Measurements from ENCODE around the gene ACADVL.

Gene ACADVL

DNA sequence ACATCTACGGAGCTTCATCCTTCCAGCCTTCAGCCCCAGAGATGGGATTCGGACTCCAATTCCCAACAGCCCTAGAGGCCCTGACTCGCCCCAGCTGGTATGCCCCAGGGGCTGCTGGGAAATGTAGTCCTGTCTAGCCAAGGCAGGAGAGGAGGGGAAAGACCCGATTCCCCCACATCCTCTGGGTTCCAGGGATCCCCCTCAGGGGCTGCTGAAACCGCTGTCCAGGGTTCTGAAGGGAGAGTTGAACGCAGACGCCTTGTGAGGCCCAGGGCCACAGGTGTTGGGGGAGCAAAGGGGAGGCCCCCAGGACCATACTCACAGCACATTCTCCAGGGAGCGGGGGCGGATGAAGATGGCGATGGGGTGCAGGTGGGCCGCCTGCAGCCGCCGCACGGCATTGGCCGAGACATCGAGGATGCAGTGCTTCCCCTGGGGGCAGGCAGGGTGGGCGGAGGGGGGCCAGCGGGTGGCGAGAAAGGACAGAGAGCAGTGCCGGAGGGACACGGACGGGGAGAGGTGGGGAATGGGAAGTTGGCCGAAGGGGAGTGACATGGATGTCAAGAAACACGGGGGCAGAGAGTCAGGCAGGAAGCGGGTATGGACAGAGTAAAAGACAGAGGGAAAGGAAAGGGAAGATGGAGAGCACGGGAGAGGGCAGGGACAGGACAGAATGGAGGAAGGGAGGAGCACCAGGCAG is 28.0 kb upstream of the ACADVL start:
- peak; percentile 33 for DNase-seq

DNA sequence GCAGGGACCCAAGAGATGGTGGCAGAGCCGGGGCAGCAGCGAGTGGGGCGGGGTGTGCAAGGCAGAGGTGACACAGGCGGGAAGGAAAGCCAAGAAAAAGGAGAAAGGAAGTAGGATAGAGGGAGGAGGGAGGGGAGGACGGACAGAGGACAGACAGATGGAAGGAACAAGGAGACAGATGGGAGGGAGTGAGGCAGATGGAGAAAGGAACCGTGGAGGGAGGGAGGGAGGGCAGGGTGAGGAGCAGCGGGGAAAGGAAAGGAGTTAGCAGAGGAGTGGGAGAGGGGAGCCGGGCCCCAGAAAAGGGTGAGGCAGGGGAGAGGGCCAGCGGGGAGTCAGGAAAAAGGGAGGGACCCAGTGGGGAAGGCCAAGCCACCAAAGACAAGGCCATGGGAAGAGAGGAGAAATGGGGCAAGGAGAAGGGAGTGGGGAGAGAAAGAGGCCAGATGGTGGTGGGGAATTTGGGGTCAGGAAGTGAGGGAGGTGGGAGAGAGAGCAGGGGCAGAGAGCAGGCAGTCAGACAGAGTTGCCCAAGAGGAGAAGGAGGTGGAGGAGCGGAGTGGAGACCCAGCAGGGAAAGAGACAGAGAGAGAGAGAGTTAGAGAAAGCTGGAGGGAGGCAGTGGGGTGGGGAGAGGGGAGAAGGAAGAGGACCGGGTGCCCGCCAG is 27.3 kb upstream of the ACADVL start:
- DNase-seq = no peak

GRCh38 chr17:7195971-7196370 is 23.8 kb upstream of the ACADVL start:
- no peak for DNase-seq

DNA sequence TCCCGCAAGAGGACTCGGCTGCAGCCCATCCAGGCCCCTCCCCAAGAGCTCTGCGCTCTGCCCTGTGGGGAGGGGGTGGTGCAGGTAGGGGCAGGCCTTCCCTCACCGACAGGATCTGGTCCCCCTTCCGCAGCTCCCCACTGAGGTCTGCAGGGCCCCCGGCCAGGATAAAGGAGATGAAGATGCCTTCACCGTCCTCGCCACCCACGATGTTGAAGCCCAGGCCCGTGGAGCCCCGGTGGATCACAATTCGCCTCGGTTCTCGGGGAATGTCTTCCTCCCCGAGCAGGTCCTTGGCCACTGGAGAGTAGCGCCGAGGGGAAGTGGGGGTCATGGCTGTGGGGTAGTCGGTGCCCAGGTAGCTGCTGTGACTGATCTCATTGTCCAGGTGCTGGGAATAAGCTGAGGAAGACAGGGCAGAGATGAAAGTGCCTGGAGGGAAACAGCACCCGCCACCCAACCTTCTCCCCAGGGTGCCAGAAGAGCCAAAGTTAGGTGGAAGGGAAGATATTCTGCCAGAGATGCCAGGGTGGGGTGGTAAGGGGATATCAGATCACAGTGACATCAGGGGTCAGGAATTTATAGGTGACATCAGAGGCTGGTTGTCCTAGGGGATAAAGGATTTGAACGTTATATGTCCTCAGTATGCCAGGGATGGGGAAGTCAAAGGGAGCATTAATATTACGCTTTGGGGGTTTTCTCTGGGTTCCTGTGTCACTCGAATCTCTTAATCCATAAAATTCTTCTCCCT is 22.9 kb upstream of the ACADVL start:
- DNase-seq = no peak

DNA sequence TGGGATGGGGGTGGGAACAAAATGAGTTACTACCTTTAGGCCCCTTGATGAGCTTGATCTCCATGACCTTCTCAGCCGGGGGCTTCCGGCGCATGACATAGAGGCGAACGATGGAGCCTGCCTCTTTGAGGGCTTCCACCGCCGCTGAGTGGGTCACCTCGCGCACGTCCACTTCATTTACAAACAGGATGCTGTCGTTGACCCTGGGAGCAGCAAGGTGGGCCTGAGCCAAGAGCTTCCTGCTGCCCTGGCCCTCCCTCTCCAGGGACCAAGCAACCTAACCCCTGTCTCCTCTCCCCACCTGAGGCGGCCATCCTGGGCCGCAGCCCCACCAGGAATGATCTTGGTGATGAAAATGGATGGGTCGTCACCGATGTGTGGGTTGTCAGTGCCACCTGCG is 16.3 kb upstream of the ACADVL start:
- no peak for DNase-seq

DNA sequence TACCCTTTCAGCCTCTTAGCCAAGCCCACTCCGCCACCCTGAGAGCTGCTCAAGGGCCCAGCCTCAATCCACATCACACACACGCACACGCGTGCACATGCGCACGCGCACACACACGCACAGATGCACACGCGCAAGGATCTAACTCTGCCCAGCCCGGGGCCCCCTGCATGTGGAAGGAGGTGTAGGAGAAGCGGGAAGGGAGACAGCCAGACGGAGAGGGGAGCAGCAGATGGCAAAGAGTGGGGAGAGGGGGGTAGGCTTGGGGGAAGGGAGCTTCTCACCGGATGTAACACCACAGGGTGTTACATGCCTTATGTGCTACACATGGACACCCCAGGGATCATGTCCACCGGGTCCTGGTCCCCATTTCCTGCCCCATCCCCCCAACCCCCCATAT is 15.4 kb upstream of the ACADVL start:
- DNase-seq = no peak

DNA sequence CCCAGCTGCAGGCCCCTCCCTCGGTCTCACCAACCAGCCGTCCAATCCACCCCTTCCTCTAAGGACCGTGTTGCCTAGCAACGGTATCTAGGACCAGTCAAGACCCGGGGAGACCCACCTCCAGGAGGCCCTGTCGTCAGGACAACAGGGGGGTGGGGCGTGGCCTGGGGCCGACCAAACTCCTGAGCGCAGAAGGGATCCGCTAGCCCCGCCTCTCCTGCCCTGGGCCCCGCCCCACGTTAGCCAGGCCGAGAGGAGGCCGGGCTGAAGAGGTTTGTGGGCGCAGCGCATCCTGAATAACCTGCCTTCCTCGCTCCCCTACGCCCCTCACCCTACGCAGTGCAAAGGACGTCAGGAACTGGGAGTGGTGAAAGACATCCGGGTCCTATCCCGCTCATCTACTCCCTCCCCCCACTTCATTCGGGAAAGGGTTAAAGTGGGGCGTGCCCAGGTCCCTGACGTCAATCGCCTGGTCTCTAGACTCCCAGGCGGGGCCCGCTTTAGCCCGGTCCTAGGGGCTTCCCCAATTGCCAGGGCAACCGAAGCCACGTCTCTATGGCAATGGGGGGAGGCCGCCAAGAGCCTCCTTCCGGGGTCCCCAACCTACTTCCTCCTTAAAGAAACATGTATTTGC is 14.8 kb upstream of the ACADVL start:
- DNase-seq = peak; percentile 99

- DNase-seq = no peak
Observed at GRCh38 chr17:7205561-7205960, 14.2 kb upstream of the ACADVL start.

- no peak for DNase-seq
Observed at GRCh38 chr17:7207120-7208001, 12.4 kb upstream of the ACADVL start.

DNA sequence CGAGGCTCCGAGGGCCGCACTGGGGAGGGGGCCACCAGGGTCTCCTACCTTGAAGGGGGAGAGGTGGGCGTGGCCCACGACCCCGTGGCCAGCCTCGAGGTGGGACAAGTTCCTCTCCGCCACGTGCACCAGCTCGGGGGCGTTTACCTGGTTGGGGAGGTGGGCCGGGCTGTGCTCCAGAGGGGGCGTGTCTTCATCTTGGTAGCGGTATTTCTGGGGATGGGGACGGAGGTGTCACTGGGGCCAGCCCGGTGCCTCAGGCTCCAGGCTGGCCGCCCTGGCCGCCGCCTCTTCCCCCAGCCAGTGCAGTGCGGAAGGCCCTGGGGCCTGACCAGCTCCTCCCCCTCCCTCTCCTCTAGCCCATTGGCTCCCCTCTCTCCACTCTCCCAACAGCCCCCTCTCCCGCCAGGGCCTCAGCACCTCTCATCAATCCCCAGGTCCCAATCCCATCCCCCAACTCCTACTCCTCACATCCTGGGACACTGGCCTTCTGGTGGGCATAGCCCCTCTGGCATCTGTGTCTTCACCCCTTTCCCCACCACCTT is 11.6 kb upstream of the ACADVL start:
- no peak for DNase-seq

- DNase-seq = no peak
Observed at GRCh38 chr17:7208754-7209460, 10.8 kb upstream of the ACADVL start.

DNA sequence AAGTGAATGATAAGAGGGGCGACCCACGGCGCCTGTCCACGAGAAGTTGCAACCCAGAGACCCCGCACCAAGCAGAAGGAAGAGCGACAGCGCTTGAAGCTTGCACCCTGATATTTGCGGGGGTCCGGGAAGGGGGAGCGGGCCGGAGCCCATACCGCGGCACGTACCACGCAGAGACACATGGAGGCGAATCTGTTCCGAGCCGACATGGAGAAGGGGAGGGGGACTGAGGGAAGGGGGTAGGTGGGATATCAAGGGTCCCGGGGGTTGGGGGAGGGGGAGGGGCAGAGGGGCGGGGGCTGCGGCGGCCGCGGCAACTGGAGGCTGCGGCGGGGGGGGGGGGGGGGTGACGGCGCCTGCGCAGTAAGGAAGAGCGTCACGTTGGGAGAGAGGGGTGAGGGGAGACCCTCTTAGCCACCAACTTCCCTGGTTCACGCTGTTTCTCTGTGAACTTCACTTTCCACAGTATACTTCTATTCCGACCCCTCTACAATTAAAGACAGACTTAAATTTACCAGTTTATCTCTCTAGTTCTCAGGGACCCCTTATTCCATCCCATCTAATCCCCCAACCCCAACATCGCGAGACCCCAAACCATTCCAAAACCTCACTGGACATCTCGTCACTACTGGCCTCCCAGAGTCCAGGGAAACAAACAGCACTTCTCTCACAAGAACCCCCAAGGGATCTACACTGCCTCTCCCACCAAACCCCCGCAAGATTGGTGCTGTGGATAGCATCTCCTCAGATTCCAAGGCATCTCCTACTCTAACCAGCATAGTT is 8.1 kb upstream of the ACADVL start:
- DNase-seq = no peak

GRCh38 chr17:7213895-7214299 is 5.8 kb upstream of the ACADVL start:
- DNase-seq = peak; percentile 91

GRCh38 chr17:7214300-7215135 is 5.2 kb upstream of the ACADVL start:
- DNase-seq = peak; percentile 100

GRCh38 chr17:7215136-7215638 is 4.6 kb upstream of the ACADVL start:
- no peak for DNase-seq

GRCh38 chr17:7215652-7216180 is 4.0 kb upstream of the ACADVL start:
- no peak for DNase-seq

GRCh38 chr17:7216242-7217112 is 3.3 kb upstream of the ACADVL start:
- no peak for DNase-seq

Data from CD4-positive, alpha-beta T cell treated with Interleukin-10 for 1 hour (primary cell).